PFSK-1 (cell line): ENCODE data around the gene BST2.

Experiments
- FOXP2 ChIP-seq: optimal IDR thresholded peaks from 2 replicates; pipeline ENCODE3; 2011; ENCODE audit warnings: borderline replicate concordance, control low read depth, inconsistent platforms; ENCODE audit not compliant: insufficient read depth; ENCODE audit errors: extremely low read length, extremely low read depth
- POLR2AphosphoS5 ChIP-seq: IDR thresholded peaks from 2 replicates; pipeline ENCODE4 v1.6.1; 2012; ENCODE audit warnings: low read depth, mild to moderate bottlenecking, control low read depth, low read length, moderate library complexity
- REST ChIP-seq, 2 experiments: IDR thresholded peaks; 2 replicates each; pipeline versions ENCODE4 v1.6.1 to v1.8.0; 2011 to 2012; ENCODE audit warnings: low read depth in 2 of 2, low read length in 2 of 2, control low read depth in 1 of 2, inconsistent platforms in 1 of 2, mild to moderate bottlenecking in 1 of 2, moderate library complexity in 1 of 2; ENCODE audit not compliant: insufficient read depth in 1 of 2
- SIN3A ChIP-seq: IDR thresholded peaks from 2 replicates; pipeline ENCODE4 v1.6.1; 2012; ENCODE audit warnings: mild to moderate bottlenecking, low read length, moderate library complexity, borderline replicate concordance; ENCODE audit not compliant: insufficient read depth
- TAF1 ChIP-seq: IDR thresholded peaks from 2 replicates; pipeline ENCODE4 v1.6.1; 2012; ENCODE audit warnings: low read length, control low read depth, borderline replicate concordance; ENCODE audit not compliant: insufficient read depth

BST2 gene

GRCh38 chr19:17423429-17424208 lies 18.2 kb upstream of the BST2 start:
- TF ChIP-seq POLR2AphosphoS5, result no peak
- TF ChIP-seq SIN3A, result no peak
- no peak for TF ChIP-seq TAF1
- TF ChIP-seq FOXP2, result no peak
- no peak for TF ChIP-seq REST (IDR thresholded peaks at IDR 0.05; ENCODE audit: insufficient read depth in 1 of 2, low read depth in 2 of 2, low read length in 2 of 2)

GRCh38 chr19:17421942-17422341 lies 16.5 kb upstream of the BST2 start:
- TF ChIP-seq REST (IDR thresholded peaks at IDR 0.05; ENCODE audit: insufficient read depth in 1 of 2, low read depth in 2 of 2, low read length in 2 of 2), result no peak
- TF ChIP-seq FOXP2, result no peak
- TF ChIP-seq TAF1, result no peak
- TF ChIP-seq POLR2AphosphoS5, result no peak
- no peak for TF ChIP-seq SIN3A

GRCh38 chr19:17420475-17420924 lies 15.1 kb upstream of the BST2 start:
- TF ChIP-seq FOXP2 (peak; percentile 44), REST (IDR thresholded peaks at IDR 0.05; ENCODE audit: insufficient read depth in 1 of 2, low read depth in 2 of 2, low read length in 2 of 2) (no peak)

- peak; percentile 54; the same call in 1 of the 2 replicates for TF ChIP-seq POLR2AphosphoS5
- peak; percentile 52; the same call in 1 of the 2 replicates for TF ChIP-seq TAF1
- no peak for TF ChIP-seq REST (IDR thresholded peaks at IDR 0.05; ENCODE audit: insufficient read depth in 1 of 2, low read depth in 2 of 2, low read length in 2 of 2)
- TF ChIP-seq SIN3A, result no peak
- TF ChIP-seq FOXP2, result peak; percentile 85
These were observed 14.4 kb upstream of the BST2 start, which contains the start of gene MVB12A for GRCh38 chr19:17419621-17420474. Gene MVB12A, plus strand, starts transcription at chr19:17420047. Its CDS starts 89 bp downstream, at chr19:17420136.
